Lung (tissue), 12 donors: Measurements from ENCODE around the gene PTBP3. TPM values are rescaled to one million over a fixed set of nuclear protein-coding genes. Genes with fewer than 3 reads are reported as not detected.
"Not testable (repeated sequence)": the region's sequence is repeated elsewhere in the genome, so short reads cannot be mapped to it uniquely, and the experiment has no call there.

ENCODE experiments used
- ATAC-seq: fragments of 200-7000 bp; cut with Tn5 transposase; one replicate; pipeline ENCODE4 v1.9.1; 2020; ENCODE audit warnings: moderate number of reproducible peaks; ENCODE audit not compliant: insufficient read depth, low FRiP score
- DNase-seq, 3 donors: peaks; one replicate each; pipeline ENCODE4 v3.0.0-alpha.2; 2013 to 2017
- H3K27ac ChIP-seq, 2 donors: one replicate each; pipeline ENCODE4 v1.5.1; 2013; ENCODE audit warnings: mild to moderate bottlenecking in 2 of 2, moderate library complexity in 2 of 2, control low read depth in 1 of 2, inconsistent platforms in 1 of 2, low read depth in 1 of 2, low read length in 1 of 2
- H3K27me3 ChIP-seq, 3 donors: one replicate each; pipeline ENCODE4 v1.5.1; 2013; ENCODE audit warnings: low read length in 2 of 3; ENCODE audit not compliant: control insufficient read depth in 3 of 3, insufficient read depth in 3 of 3
- H3K36me3 ChIP-seq, 4 donors: one replicate each; pipeline ENCODE4 v1.5.1; 2013; ENCODE audit warnings: low read length in 4 of 4, mild to moderate bottlenecking in 1 of 4, moderate library complexity in 1 of 4; ENCODE audit not compliant: control insufficient read depth in 4 of 4, insufficient read depth in 4 of 4
- H3K4me1 ChIP-seq, 5 donors: one replicate each; pipeline ENCODE4 v1.5.1; 2013; ENCODE audit warnings: low read length in 5 of 5, mild to moderate bottlenecking in 2 of 5, moderate library complexity in 1 of 5; ENCODE audit not compliant: control insufficient read depth in 5 of 5, insufficient read depth in 5 of 5
- H3K4me3 ChIP-seq: one replicate; pipeline ENCODE4 v1.5.1; 2013; ENCODE audit warnings: mild to moderate bottlenecking, control low read depth, moderate library complexity
- H3K9ac ChIP-seq, 2 donors: one replicate each; pipeline ENCODE4 v1.5.1; 2013; ENCODE audit warnings: low read length in 2 of 2, control low read depth in 1 of 2; ENCODE audit not compliant: insufficient read depth in 1 of 2
- H3K9me3 ChIP-seq, 4 donors: one replicate each; pipeline ENCODE4 v1.5.1; 2013; ENCODE audit warnings: low read length in 3 of 4, mild to moderate bottlenecking in 1 of 4, moderate library complexity in 1 of 4; ENCODE audit not compliant: control insufficient read depth in 4 of 4, insufficient read depth in 3 of 4
- WGBS, 2 donors: extraction: QIAGEN DNeasy Blood & Tissue Kit; methylation state at CpG; one replicate each; pipeline ENCODE4 v1.1.7; 2013; 5-methylcytosine and 5-hydroxymethylcytosine counted together
- polyA plus RNA-seq, 2 donors: library from polyadenylated mRNA; stranded (reverse); fragments of 200-250 nt; gene quantifications; one replicate each; pipeline ENCODE4 v1.2.1, GENCODE V29; 2013
- total RNA-seq, 2 donors: library from RNA; depleted of rRNA in 1 of 2; stranded (reverse); fragments of >200 nt in 1 of 2; gene quantifications; one replicate each; pipeline ENCODE4 v1.2.1, GENCODE V29; 2014 to 2021
- TF ChIP-seq, protein P1 (sequence below): IDR thresholded peaks from 2 replicates; pipeline ENCODE4 v1.5.1; 2012; ENCODE audit warnings: mild to moderate bottlenecking; ENCODE audit errors: control extremely low read depth, extremely low read depth
- donor health status: control.
- donor health status: control.
- donor health status: Bipolar disorder and iron deficiency.
- donor health status: healthy.
- donor health status: DM: yes; HTN: yes; CAD: no.

Gene PTBP3
- total and polyA plus RNA-seq, 4 donors = 12.4 to 75.1 (median 46.8) TPM

DNA sequence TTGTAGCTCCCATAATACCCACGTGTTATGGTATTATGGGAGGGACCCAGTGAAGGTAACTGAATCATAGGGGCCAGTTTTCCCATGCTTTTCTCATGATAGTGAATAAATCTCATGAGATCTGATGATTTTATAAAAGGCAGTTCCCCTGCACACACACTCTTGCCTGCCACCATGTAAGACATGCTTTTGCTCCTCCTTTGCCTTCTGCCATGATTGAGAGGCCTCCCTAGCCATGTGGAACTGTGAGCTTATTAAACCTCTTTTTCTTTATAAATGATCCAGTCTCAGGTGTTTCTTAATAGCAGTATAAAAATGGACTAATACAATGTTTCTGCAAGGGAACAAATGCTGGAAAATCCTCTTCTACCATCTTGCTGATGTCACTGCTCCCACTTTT lies 36.4 kb upstream of the PTBP3 start:
- Histone ChIP-seq H3K4me3 (no peak overlapping the region), H3K27ac (no peak overlapping the region), H3K36me3 (peaks cover 0 to 7% (median under 1%) of the 10 kb centered on the region in 4 donors), H3K9me3 (peaks cover 0 to 4% (median 1%) of the 10 kb centered on the region in 4 donors), H3K27me3 (no peaks in the 10 kb centered on the region), H3K9ac (no peak overlapping the region), H3K4me1 (no peaks in the 10 kb centered on the region)
- ATAC-seq (no peak), DNase-seq (no peak)
- TF ChIP-seq, protein P1, sequence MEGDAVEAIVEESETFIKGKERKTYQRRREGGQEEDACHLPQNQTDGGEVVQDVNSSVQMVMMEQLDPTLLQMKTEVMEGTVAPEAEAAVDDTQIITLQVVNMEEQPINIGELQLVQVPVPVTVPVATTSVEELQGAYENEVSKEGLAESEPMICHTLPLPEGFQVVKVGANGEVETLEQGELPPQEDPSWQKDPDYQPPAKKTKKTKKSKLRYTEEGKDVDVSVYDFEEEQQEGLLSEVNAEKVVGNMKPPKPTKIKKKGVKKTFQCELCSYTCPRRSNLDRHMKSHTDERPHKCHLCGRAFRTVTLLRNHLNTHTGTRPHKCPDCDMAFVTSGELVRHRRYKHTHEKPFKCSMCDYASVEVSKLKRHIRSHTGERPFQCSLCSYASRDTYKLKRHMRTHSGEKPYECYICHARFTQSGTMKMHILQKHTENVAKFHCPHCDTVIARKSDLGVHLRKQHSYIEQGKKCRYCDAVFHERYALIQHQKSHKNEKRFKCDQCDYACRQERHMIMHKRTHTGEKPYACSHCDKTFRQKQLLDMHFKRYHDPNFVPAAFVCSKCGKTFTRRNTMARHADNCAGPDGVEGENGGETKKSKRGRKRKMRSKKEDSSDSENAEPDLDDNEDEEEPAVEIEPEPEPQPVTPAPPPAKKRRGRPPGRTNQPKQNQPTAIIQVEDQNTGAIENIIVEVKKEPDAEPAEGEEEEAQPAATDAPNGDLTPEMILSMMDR = no peak
- WGBS, 2 donors = 97 to 100% methylated on average over 1 of the region's 1 CpG

GRCh38 chr9:112367465-112367864 lies 34.0 kb upstream of the PTBP3 start:
- Histone ChIP-seq H3K36me3 (peaks cover 0 to 2% (median 0%) of the 10 kb centered on the region in 4 donors), H3K9ac (no peak overlapping the region), H3K27me3 (no peaks in the 10 kb centered on the region), H3K27ac (no peak overlapping the region), H3K9me3 (peaks cover 0 to 4% (median 1%) of the 10 kb centered on the region in 4 donors), H3K4me1 (no peaks in the 10 kb centered on the region), H3K4me3 (no peak overlapping the region)
- DNase-seq (no peak), ATAC-seq (no peak)
- TF ChIP-seq, protein P1 = no peak

- no peak for ATAC-seq
- DNase-seq = no peak
- H3K9ac ChIP-seq = no peak overlapping the region
- H3K4me3 ChIP-seq = no peak overlapping the region
- 88 to 91% methylated on average over 3 of the region's 3 CpGs for WGBS, 2 donors
- H3K27ac ChIP-seq = no peak overlapping the region
- peaks cover 0 to 4% (median 1%) of the 10 kb centered on the region in 4 donors for H3K9me3 ChIP-seq
- H3K27me3 ChIP-seq = no peaks in the 10 kb centered on the region
- H3K4me1 ChIP-seq = no peaks in the 10 kb centered on the region
- peaks cover 0 to 2% (median 0%) of the 10 kb centered on the region in 4 donors for H3K36me3 ChIP-seq
- TF ChIP-seq, protein P1 = no peak
Observed at GRCh38 chr9:112366591-112366990, 33.2 kb upstream of the PTBP3 start.

- H3K4me1 ChIP-seq, H3K27me3 ChIP-seq: not testable (repeated sequence)
- WGBS, 2 donors = 100% methylated on average over 3 of the region's 3 CpGs
Observed at GRCh38 chr9:112365257-112365656, 31.8 kb upstream of the PTBP3 start.

More at GRCh38 chr9:112365257-112365656, 31.8 kb upstream of the PTBP3 start:
- not testable (repeated sequence) for H3K9me3 ChIP-seq, DNase-seq, H3K4me3 ChIP-seq, ATAC-seq, H3K9ac ChIP-seq, H3K27ac ChIP-seq, H3K36me3 ChIP-seq
